HG02852 (cell line): Measurements from ENCODE around the gene PWWP2B.
"Not testable (repeated sequence)": the region's sequence is repeated elsewhere in the genome, so short reads cannot be mapped to it uniquely, and the experiment has no call there.

Source experiments
- ATAC-seq: cut with Tn5 transposase; IDR thresholded peaks from one replicate; pipeline ENCODE4 v1.9.1; 2021; ENCODE audit warnings: mild to moderate bottlenecking, moderate library complexity; ENCODE audit not compliant: unreplicated experiment

The PWWP2B gene

DNA sequence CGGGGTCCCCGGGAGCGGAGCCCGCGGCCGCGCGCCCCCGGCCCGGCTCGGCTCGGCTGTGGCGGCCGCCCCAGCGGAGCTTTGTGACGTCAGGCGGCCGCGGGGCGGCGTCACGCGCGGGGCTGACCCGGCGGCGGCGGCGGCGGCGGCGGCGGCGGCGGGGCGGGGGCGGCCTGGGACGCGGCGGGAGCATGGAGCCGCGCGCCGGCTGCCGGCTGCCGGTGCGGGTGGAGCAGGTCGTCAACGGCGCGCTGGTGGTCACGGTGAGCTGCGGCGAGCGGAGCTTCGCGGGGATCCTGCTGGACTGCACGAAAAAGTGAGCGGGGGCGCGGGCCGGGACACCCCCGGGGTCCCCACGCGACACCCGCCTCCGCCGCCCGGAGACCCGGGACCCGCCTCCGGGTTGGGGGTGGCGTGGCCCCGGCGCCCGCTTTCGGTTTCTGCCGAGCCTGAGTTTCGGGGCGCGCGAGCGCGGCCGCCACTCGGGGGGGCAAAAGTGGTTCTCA lies at the start of gene PWWP2B:
Gene PWWP2B (plus strand): TSS at position 165 of the 506 bp plus-strand sequence. CDS start 27 bp downstream, at position 192.
- peak; percentile 43 for ATAC-seq

DNA sequence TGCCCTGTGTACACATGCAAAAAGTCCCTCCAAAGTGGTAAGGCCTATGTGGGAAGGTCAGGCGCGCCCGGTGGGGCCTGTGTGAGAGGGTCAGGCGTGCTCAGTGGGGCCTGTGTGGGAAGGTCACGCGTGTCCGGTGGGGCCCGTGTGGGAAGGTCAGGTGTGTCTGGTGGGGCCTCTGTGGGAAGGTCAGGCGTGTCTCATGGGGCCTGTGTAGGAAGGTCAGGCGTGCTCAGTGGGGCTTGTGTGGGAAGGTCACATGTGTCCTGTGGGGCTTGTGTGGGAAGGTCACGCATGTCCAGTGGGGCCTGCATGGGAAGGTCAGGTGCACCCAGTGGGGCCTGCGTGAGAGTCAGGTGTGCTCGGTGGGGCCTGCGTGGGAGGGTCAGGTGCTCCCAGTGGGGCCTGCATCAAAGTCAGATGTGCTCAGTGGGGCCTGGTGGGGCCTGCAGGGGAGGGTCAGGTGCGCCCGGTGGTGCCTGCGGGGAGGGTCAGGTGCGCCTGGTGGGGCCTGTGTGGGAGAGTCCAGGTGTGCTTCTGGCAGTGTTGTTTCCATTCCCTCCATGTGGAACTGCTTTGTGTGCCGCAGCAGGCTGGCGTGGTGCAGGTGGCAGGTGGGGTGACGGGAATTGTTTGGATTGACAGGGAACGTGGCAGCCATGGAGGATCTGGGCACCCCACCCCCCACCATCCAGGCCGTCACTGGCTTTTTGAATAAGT lies 49.6 kb upstream of the PWWP2B start:
- ATAC-seq = no peak

DNA sequence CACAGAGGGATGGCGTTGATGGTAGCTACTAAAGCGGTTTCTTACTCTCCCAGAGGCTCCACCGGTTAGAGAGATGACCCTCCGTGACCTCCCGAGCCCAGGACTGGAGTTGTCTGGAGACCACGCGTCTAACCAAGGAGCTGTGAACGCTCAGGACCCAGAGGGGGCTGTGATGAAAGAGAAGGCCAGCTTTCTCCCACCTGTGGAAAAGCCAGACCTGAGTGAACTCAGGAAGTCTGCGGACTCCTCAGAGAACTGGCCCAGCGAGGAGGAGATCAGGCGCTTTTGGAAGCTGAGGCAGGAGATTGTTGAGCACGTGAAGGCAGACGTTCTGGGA lies 49.1 kb upstream of the PWWP2B start:
- no peak for ATAC-seq

DNA sequence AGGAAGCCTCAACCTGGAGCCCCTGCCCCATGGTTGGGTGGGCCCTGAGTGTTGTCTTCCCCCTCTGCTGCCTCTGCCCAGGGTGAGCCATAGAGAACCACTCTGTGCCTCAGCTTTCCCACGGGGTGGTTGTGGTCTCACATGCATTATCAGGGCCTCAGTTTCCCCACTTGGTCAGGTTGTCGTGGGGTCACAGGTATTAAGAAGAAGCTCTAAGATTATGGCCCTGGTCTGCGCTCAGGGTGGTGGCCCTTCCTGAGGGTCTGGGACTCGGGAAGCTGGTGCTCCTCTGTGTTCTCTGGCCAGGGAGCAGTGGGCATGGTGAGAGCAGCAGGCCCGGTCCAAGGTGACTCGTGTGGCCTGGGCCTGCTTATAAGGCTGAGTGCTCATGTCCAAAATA lies 47.2 kb upstream of the PWWP2B start:
- ATAC-seq = no peak

DNA sequence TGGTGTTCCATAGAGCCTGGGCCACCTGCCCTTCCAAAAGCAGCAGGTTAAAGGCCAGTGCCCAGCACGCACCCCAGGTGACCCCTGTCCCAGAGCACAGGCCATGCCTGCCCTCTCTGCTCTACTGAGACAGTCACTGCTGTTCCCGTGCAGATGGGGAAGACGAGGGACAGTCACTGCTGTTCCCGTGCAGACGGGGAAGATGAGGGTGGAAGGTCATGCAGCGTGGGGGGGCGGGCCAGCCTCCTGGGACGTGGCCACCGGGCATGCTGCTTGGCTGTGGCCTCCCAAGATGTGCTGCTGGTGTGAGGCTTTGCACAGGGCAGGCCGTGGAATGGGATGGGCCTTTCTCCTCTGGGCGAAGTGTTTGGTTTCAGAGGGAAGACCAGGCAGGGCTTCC lies 46.6 kb upstream of the PWWP2B start:
- ATAC-seq = no peak

DNA sequence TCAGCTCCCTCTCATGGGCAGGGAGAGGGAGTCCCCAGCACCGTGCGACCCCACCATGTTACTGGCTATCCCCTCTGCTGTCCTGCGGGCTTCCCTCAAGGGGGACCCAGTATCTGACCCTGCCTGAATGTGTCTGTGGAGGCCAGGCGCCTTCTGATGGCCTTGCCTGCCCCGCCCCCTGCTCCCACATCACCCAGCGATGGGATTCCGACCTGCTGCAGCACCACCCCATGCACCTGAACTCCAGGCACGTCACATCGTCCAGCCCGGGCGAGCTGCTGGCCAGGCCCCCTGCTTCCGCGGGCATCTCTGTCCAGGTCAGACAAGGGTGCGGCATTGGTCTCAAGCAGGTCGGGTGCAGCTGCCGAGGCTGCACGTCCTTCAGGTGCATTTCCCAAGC lies 46.1 kb upstream of the PWWP2B start:
- ATAC-seq = no peak

DNA sequence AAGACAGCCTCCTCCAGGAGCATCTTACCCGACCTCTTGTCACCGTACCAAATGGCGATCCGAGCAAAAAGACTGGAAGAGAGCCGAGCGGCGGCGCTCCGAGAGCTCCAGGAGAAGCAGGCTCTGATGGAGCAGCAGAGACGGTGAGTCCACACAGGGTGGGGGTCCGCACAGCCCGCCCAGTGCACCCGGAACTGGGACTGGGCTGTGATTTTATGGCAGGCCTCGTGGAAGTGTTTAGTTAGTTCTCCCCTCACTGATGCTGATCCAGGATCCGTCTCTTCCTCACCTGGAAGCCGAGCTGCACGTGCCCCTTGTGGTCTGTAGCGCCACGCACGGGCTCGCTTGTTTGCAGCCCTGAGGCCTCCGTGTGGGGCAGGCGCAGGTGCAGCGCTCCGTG lies 45.4 kb upstream of the PWWP2B start:
- no peak for ATAC-seq

DNA sequence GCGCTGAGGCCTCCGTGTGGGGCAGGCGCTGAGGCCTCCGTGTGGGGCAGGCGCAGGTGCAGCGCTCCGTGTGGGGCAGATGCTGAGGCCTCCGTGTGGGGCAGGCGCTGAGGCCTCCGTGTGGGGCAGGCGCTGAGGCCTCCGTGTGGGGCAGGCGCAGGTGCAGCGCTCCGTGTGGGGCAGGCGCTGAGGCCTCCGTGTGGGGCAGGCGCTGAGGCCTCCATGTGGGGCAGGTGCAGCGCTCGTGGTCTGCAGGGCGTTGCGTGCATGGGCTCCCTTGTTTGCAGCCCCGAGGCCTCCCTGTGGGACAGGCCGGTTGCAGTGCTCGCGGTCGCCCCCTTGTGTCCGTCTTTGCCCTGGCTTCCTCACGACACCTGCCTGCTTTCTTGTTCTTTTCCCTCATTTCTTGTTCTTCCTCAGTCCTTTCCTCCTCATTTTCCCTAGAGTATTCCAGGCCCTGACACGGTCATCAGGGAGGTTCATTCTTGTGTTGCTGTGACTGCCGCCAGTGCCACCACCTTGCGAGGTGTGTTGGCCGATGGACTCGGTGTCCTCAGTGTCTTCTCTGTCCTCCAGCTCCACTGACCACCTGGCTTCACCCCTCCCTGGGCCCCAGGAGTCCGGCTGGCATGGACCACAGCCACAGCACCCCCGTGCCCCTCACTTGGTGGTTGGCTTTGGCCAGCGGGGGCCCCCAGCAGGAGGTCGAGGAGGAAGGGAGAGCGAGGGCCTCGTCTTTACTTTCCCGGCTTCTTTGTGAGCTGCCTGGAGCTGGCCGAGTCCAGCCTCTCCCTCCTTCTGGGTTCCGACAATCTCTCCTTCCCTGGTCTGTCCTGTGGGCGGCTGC lies 44.3 kb upstream of the PWWP2B start:
- not testable (repeated sequence) for ATAC-seq

DNA sequence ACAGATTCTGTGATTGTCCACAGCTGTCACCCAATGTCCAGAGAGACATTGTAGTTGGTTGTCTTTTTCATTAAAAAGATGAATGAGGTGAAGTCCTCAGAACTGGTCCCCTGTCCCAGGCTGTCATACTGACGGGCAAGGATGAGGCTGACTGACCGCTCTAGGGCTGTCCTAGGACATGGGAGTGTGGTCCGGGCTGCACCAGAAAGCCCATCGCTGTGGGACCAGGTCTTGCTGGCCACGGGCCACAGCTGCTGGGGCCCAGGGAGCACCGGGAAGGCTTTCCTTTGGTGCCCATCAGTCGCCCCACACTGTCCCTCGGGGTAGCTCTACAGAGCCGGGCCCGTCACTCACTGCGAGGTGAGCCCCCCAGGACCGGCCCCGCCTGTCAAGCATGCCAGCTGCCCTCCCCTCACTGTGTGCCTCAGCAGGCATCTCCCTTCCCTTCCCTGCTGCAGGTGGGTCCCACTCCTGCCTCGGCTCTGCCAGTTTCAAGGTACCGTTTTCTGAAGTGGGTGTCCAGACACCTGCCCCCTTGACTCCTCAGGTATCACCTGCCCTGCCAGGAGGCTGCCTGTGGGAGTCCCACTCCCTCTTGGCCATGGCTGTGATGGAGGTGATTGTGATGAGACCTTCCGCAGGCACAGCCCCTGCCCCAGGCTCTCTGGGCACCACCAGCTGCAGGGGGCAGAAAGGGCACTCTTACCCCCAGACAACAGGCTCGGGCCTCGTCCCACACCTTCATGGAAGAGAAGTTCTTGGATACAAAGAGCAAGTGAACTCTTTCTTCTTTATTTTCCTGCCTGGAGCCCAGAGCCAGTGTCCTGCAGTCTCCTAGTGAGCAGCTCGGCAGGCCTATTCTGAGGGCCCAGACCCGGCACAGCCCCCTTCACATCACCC lies 43.3 kb upstream of the PWWP2B start:
- no peak for ATAC-seq

DNA sequence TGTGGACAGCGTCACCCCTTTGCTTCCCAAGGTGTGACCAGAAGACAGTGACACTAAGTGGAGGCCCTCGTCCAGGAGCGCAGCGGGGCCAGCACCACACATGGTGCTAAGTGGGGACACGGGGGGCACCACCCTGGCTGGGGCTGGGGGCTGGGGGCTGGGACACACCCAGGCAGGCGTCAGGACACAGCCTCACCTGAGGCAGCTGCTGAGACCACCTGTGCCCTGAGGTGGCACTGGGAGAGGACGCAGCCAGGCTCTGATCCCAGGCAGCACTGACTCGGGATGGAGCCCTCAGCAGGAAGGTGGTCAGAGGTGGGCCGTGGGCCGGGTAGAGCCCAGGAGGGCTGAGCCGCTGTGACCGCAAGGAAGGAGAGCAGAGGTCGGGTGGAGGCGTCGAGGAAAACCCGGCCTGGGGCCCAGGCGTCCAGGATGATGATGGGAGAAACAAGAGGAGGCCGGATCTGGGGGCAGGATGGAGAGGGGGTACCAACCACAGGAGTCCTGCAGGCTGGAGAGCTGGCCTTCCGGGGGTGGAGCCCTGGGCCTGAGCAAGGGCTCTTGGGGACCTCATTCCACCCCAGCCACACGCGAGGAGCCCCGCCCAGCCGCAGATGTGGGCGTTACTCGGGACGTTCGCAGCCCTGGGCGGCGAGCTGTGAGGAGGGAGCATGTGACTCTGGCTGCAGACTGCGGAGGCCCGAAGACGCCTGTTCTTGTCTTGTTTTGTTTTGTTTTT lies 42.5 kb upstream of the PWWP2B start:
- ATAC-seq = no peak

DNA sequence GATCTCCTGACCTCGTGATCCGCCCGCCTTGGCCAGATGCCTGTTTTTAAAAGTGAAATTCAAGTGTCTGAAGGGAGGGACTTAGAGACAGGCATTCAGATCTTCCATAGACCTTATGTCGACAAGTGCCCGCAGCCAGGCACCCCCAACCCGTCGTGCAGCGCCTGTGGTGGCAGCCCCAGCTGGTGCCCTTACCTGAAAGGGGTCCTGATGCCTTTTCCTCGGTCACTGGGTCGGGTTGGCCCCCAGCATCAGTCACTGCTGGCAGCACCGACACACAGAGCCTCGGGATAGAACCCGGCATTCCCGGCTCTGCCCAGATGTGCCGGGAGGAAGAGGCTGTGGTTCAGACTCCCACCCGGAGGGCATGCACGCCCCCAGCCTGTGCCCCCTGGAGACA lies 41.7 kb upstream of the PWWP2B start:
- ATAC-seq = no peak

DNA sequence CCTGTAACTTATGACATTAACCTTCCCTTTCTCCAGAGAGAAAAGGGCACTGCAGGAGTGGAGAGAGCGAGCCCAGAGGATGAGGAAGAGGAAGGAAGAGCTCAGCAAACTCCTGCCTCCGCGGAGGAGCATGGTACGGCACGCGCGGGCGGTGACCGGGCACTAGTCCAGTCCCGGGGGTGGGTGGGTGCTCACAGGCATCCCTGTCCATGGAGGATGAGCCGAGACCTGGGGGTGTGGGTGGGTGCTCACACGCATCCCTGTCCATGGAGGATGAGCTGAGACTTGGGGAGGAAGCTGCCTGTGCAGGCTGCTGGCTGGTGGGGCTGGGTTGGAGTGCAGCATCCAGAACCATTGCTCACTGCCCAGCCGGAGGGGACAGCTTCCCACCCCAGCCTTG lies 41.2 kb upstream of the PWWP2B start:
- no peak for ATAC-seq

DNA sequence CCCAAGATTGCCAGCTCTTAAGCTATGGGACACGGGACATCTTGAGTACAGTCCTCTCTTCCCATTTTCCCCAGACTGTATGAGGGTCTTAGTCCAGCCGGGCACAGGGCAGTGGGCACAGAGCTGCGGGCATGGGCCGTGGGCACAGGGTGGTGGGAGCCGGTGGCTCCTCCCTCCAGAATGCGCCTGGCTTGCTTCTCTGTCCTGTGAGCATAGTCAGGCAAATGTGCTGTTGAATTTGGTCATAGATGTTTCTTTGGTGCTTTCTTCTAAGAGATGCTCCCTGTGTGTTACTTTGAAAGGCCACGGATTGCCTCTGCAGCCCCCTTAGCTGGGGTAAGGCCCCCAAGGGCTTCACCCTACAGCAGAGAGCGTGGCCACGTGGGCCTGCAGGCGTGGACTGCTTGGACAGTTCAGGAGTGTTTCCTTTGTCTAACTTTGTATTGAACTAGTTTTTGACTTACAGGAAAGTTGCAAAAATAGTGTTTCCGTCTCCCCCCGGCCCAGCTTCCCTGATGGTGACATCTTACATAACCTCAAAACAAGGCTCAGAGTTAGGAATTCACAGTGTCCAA lies 40.3 kb upstream of the PWWP2B start:
- no peak for ATAC-seq

DNA sequence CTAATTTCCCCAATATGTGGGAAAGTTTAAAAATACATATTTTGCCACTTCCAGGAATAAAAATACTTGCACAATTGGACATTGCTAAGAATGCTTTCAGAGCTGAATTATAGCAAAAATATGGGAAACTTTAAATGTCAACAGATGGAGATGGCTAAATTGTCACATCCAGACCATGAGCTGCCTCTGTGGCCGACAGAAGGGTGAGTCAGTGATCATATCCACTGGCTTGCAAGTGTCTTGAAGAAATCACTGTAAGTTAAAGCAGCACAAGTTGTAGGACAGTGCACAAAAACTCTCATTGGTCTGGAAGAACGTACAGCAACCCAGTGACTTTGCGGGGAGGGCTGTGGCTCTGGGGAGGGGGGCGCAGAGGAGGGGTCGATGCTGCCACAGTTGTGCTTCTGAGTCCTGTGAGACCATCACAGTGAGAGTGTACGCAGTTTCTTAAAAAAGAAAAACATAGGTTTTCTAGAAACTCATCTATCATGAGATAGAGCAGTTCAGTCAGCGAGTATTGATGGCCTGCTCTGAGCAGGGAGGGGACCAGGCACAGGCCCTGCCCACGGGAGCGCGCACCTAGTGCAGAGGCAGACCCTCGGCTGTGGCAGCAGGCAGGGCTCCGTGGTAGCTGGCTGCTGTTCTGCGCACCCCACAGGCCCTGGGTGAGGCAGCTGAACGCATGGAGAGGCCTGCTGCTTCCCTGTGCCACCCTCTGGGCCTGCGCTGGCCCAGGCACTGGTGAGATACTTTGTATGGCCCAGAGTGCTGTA lies 39.5 kb upstream of the PWWP2B start:
- no peak for ATAC-seq

DNA sequence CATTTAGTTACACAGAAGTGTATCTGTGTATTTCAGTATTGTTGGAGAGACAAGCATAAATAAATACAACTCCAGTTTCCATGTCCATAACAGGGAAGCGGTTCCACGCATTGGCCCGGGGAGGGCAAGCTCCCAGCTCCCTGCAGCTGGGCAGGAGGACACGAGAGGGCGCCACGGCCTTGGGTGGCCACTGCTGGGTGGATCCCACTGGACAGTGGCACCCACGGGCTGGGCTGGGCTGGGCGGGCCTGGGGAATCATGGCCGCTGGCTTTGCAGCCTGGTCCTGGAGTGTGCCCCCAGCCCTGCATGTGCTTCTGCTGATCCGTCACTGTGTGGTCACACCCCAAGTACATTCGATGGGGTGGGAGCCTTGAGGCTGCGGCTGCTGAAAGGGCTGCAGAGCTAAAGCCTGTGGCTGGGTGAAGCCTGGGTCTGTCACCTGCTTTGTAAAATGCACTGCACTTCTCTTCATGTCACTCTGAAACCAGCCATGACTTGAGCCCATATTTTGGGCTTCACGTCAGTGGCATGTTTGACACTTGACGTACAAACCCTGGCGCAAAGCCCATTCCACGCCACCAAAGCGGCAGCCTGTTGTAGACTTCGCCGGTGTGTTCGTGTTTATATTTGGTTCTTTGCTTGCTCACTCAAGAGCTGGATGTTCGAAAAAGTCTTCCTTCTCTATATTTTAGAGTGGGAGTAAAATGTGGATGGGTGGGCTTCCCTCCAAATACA lies 37.5 kb upstream of the PWWP2B start:
- no peak for ATAC-seq

DNA sequence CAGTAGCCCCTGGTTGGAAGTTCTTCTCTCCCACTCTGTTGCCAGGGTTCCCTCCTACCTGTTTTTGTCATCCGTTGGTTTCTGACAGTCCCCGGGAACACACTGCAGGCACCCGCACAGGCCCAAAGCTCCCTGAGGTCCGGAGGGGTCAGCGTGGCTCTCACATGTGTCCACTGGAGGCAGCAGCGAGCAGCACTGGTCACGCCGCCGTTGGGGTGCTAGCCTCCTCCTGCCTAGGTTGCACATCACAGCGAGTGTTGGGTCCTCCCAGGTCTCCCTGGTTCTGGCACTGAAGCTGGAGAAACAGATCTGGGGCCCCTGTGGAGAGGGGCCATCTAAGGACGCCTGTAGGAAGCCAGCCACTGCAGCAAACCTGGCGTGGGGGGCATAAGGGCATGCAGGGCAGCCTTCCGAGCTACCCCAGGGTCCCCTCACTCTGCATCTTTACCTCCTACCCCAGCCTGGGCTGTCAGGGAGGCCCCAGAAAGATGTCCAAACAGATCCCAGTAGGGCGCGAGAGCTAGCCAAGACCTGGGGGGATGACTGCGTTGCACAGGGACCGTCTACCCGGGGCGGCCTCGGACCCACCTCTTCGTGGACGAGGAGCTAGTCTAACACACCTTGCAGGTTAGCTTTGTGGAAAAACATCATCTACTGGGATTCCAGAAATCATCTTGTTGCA lies 36.1 kb upstream of the PWWP2B start:
- ATAC-seq = no peak

DNA sequence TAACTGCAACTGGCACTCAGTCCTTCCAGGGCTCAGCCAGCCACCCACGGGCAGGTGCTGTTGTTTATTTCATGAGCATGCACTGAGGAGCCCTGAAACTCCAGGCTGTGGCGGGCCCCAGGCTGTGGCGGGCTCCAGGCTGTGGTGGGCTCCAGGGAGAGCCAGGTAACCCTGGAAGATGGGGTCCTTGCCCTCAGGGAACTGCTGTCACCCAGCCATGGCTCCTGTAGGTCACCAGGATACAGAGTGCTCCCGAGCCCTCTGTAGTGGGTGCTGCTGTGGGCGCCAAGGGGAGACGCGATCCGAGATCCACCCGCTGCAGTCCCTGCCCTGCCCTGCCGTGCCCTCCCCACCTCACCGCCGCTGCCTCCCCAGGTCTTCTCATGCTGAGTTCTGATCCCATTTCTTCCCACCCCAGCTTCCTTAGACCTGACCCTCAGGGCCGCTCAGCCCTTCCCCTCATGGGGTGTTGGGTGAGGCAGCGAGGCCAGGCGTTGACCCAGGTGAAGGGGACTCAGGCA lies 35.4 kb upstream of the PWWP2B start:
- ATAC-seq = no peak

DNA sequence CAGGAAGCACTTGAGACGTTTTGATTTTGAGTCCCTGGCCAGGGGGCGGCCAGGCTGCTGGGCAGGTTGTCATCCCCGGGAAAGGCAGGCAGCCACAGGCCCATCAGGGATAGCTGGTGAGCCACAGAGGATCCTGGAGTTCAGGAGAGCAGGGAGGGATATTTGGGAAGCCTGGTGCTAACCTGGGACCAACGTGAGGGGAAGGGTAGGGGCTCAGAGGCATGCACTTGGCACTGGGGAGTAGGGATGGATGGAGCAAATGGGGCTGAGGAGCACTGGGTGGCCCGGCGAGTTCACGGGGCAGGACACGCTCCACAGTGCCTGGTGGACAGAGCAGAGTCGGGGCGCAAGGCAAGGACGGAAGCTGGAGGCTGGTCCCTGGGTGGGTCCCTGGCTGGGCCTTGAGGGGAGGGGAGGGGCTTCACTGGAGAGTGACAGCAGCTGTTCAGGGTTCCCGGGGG lies 34.8 kb upstream of the PWWP2B start:
- ATAC-seq = no peak
